NB4 (cell line): ENCODE measurements around the gene SNN.

Experiments
- MYC ChIP-seq: IDR thresholded peaks from 2 replicates; pipeline ENCODE4 v1.6.1; 2011; ENCODE audit warnings: low read depth, low read length
- POLR2A ChIP-seq: IDR thresholded peaks from 2 replicates; pipeline ENCODE4 v1.6.1; 2011; ENCODE audit warnings: mild to moderate bottlenecking; ENCODE audit not compliant: insufficient read length; ENCODE audit errors: extremely low read depth
- TF ChIP-seq, protein P1 (sequence below): IDR thresholded peaks from one replicate; pipeline ENCODE4 v1.5.1; 2012; ENCODE audit warnings: low read depth, low read length

DNA sequence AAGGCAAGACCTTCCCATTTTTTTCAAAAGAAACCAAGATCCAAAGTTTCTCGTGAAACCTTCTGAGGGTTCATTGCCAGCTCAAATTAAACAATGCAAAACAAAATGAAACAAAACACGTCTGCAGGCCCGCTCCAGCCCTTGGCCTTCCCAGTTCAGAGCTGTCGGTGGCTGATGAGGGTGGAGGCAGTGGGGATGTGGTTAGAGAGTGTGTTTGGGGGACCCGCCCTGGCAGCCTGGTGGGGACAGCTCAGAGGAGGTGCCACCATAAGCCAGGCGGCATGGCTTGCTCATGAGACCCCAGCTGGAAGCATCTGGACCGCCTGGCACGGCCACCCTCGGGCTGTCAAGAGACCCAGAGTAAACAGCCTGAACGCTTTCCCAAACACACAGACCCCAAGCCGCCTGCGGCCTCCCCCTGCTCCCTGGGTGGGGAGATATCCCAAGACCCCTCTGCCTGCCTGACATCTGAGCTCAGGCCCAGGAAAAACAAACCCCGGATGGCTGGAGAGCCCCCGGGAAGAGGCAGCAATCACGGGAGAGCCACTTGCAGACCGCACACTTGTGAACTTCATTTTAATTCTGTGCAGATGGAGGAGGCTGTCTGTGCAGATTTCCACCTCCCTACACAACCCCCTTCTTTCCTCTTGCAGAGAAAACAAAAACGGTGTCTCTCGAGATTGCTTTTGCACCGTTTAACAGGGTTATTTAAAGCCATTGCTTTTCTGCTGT lies 46.2 kb upstream of the SNN start:
- TF ChIP-seq, protein P1, sequence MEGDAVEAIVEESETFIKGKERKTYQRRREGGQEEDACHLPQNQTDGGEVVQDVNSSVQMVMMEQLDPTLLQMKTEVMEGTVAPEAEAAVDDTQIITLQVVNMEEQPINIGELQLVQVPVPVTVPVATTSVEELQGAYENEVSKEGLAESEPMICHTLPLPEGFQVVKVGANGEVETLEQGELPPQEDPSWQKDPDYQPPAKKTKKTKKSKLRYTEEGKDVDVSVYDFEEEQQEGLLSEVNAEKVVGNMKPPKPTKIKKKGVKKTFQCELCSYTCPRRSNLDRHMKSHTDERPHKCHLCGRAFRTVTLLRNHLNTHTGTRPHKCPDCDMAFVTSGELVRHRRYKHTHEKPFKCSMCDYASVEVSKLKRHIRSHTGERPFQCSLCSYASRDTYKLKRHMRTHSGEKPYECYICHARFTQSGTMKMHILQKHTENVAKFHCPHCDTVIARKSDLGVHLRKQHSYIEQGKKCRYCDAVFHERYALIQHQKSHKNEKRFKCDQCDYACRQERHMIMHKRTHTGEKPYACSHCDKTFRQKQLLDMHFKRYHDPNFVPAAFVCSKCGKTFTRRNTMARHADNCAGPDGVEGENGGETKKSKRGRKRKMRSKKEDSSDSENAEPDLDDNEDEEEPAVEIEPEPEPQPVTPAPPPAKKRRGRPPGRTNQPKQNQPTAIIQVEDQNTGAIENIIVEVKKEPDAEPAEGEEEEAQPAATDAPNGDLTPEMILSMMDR = no peak
- TF ChIP-seq POLR2A (no peak), MYC (no peak)
